Aorta (tissue), 5 donors: ENCODE data around the gene TMEM131. TPM values are rescaled to one million over a fixed set of nuclear protein-coding genes. Genes with fewer than 3 reads are reported as not detected.
"Not testable (repeated sequence)": the region's sequence is repeated elsewhere in the genome, so short reads cannot be mapped to it uniquely, and the experiment has no call there.

ENCODE experiments used
- ATAC-seq: fragments of 200-7000 bp; cut with Tn5 transposase; one replicate; pipeline ENCODE4 v1.9.1; 2022; ENCODE audit warnings: moderate library complexity; ENCODE audit not compliant: low FRiP score
- DNase-seq, 2 donors: peaks; one replicate each; pipeline ENCODE4 v3.0.0-alpha.2; 2020
- H3K27ac ChIP-seq, 2 donors: one replicate each; pipeline ENCODE4 v1.5.1; 2013; ENCODE audit warnings: low read length in 2 of 2, mild to moderate bottlenecking in 2 of 2, moderate library complexity in 2 of 2, control low read depth in 1 of 2, inconsistent platforms in 1 of 2, low read depth in 1 of 2
- H3K27me3 ChIP-seq, 2 donors: one replicate each; pipeline ENCODE4 v1.6.1; 2013; ENCODE audit warnings: control low read depth in 1 of 2, low read length in 1 of 2, mild to moderate bottlenecking in 1 of 2, moderate library complexity in 1 of 2; ENCODE audit not compliant: insufficient read depth in 2 of 2, control insufficient read depth in 1 of 2
- H3K36me3 ChIP-seq, 2 donors: one replicate each; pipeline ENCODE4 v1.6.1; 2013; ENCODE audit warnings: control low read depth in 1 of 2, low read length in 1 of 2, mild to moderate bottlenecking in 1 of 2; ENCODE audit not compliant: insufficient read depth in 2 of 2, control insufficient read depth in 1 of 2
- H3K4me1 ChIP-seq, 2 donors: one replicate each; pipeline ENCODE4 v1.6.1; 2013; ENCODE audit warnings: low read length in 2 of 2, control low read depth in 1 of 2, mild to moderate bottlenecking in 1 of 2, moderate library complexity in 1 of 2; ENCODE audit not compliant: insufficient read depth in 2 of 2, control insufficient read depth in 1 of 2
- H3K4me3 ChIP-seq, 2 donors: one replicate each; pipeline ENCODE4 v1.5.1; 2013; ENCODE audit warnings: low read length in 2 of 2, control low read depth in 1 of 2, mild to moderate bottlenecking in 1 of 2
- H3K9me3 ChIP-seq: one replicate; pipeline ENCODE4 v1.6.1; 2013; ENCODE audit warnings: mild to moderate bottlenecking, low read length; ENCODE audit not compliant: control insufficient read depth
- WGBS, 2 donors: extraction: QIAGEN DNeasy Blood & Tissue Kit; methylation state at CpG; one replicate each; pipeline ENCODE4 v1.1.7; 2013; 5-methylcytosine and 5-hydroxymethylcytosine counted together
- intact Hi-C, 2 donors: fragments of 100-400 bp; cut with DNase I; formaldehyde crosslinking; loops; one replicate each; pipeline versions ENCODE4 v1.14.2 to v1.15.0; 2022
- polyA plus RNA-seq, 2 donors: library from polyadenylated mRNA; stranded (reverse); fragments of 200-250 nt; gene quantifications; one replicate each; pipeline ENCODE4 v1.2.3, GENCODE V29; 2013
- total RNA-seq, 2 donors: library from RNA; stranded (reverse); fragmentation: NEBNext Ultra II Directional; extraction: Animal tissue kit (Norgen Biotek cat#: 25700); gene quantifications; one replicate each; pipeline ENCODE4 v1.2.1, GENCODE V29; 2021
- donor health status: healthy with polysubstance abuse.
- donor health status: Bipolar disorder and iron deficiency.
- donor health status: DM: no; HTN: no; CAD: no.
- donor health status: DM: no; HTN: no; CAD: no.
- donor health status: DM: yes; HTN: yes; CAD: no.

The TMEM131 gene
- total and polyA plus RNA-seq, 4 donors: 6.8 to 42.5 (median 25.7) TPM

- 92 to 96% methylated on average over 3 of the region's 3 CpGs for WGBS, 2 donors
- H3K27me3 ChIP-seq, H3K4me1 ChIP-seq, DNase-seq, H3K9me3 ChIP-seq, H3K36me3 ChIP-seq, intact Hi-C loops, H3K4me3 ChIP-seq, H3K27ac ChIP-seq, ATAC-seq: not testable (repeated sequence)
These were observed 169.4 kb downstream of the TMEM131 start for GRCh38 chr2:97826266-97826847.

GRCh38 chr2:97824011-97824410 is 171.7 kb downstream of the TMEM131 start:
- H3K27me3 ChIP-seq, intact Hi-C loops, H3K4me1 ChIP-seq, ATAC-seq, H3K9me3 ChIP-seq, H3K4me3 ChIP-seq, H3K36me3 ChIP-seq, H3K27ac ChIP-seq, DNase-seq: not testable (repeated sequence)
- 73 to 78% methylated on average over 2 of the region's 2 CpGs for WGBS, 2 donors

- ATAC-seq, H3K36me3 ChIP-seq, H3K27me3 ChIP-seq, DNase-seq, H3K4me1 ChIP-seq, H3K9me3 ChIP-seq, H3K27ac ChIP-seq, intact Hi-C loops, H3K4me3 ChIP-seq: not testable (repeated sequence)
- WGBS, 2 donors: 95 to 99% methylated on average over 6 of the region's 6 CpGs
These were observed 173.9 kb downstream of the TMEM131 start for GRCh38 chr2:97821862-97822261.

- ATAC-seq (no peak), DNase-seq (no peak)
- H3K27me3 ChIP-seq: no peaks in the 10 kb centered on the region
- no peaks in the 10 kb centered on the region for H3K9me3 ChIP-seq
- no peak overlapping the region for H3K4me3 ChIP-seq
- 76 to 79% methylated on average over 6 of the region's 6 CpGs for WGBS, 2 donors
- H3K36me3 ChIP-seq: peaks cover 0 to 2% of the 10 kb centered on the region in 2 donors
- H3K27ac ChIP-seq: no peak overlapping the region
- intact Hi-C loops: no loop called here
- no peaks in the 10 kb centered on the region for H3K4me1 ChIP-seq
These were observed 176.0 kb downstream of the TMEM131 start for GRCh38 chr2:97819754-97820153.

GRCh38 chr2:97816411-97816810 is 179.3 kb downstream of the TMEM131 start:
- 97% methylated on average over 2 of the region's 2 CpGs for WGBS, 2 donors
- peaks cover 0 to 2% of the 10 kb centered on the region in 2 donors for H3K36me3 ChIP-seq
- H3K27ac ChIP-seq: no peak overlapping the region
- H3K4me1 ChIP-seq: no peaks in the 10 kb centered on the region
- ATAC-seq: no peak
- no peaks in the 10 kb centered on the region for H3K9me3 ChIP-seq
- no peak overlapping the region for H3K4me3 ChIP-seq
- no peak for DNase-seq
- intact Hi-C loops: no loop called here
- H3K27me3 ChIP-seq: no peaks in the 10 kb centered on the region

- no peak overlapping the region for H3K27ac ChIP-seq
- no peaks in the 10 kb centered on the region for H3K9me3 ChIP-seq
- DNase-seq: no peak
- intact Hi-C loops: loop anchor here in 1 of 2 donors (5.0 kb wide), 1 partner anchor 329 kb away; no protein-coding TSS in a partner anchor
- H3K36me3 ChIP-seq: peaks cover 5% of the 10 kb centered on the region in 2 donors
- 90 to 91% methylated on average over 7 of the region's 7 CpGs for WGBS, 2 donors
- H3K4me1 ChIP-seq: no peaks in the 10 kb centered on the region
- H3K4me3 ChIP-seq: no peak overlapping the region
- no peaks in the 10 kb centered on the region for H3K27me3 ChIP-seq
- no peak for ATAC-seq
These were observed 182.8 kb downstream of the TMEM131 start for GRCh38 chr2:97812931-97813330.

GRCh38 chr2:97808816-97809215 is 186.9 kb downstream of the TMEM131 start:
- DNase-seq: no peak
- Histone ChIP-seq H3K27me3 (no peaks in the 10 kb centered on the region), H3K4me3 (no peak overlapping the region), H3K36me3 (peaks cover 5% of the 10 kb centered on the region in 2 donors), H3K4me1 (no peaks in the 10 kb centered on the region), H3K9me3 (no peaks in the 10 kb centered on the region), H3K27ac (no peak overlapping the region)
- 65 to 67% methylated on average over 4 of the region's 4 CpGs for WGBS, 2 donors
- no peak for ATAC-seq
- intact Hi-C loops: loop anchor here (5.0 to 10.0 kb wide), 3 partner anchors 186 to 463 kb away; partner anchors contain the start of gene TMEM131 (in 2 of the 2)

- no peak overlapping the region for H3K27ac ChIP-seq
- WGBS, 2 donors: 19 to 22% methylated on average over 12 of the region's 12 CpGs
These were observed 188.8 kb downstream of the TMEM131 start for GRCh38 chr2:97806738-97807618.

More at GRCh38 chr2:97806738-97807618, 188.8 kb downstream of the TMEM131 start:
- H3K36me3 ChIP-seq: peaks cover 5% of the 10 kb centered on the region in 2 donors
- no peak overlapping the region for H3K4me3 ChIP-seq
- no peaks in the 10 kb centered on the region for H3K27me3 ChIP-seq
- no peaks in the 10 kb centered on the region for H3K9me3 ChIP-seq
- H3K4me1 ChIP-seq: no peaks in the 10 kb centered on the region
- intact Hi-C loops: loop anchor here (2.0 to 10.0 kb wide), 4 partner anchors 188 to 578 kb away; partner anchors contain the start of gene TMEM131 (in 2 of the 2)
- DNase-seq (peak; percentile 89 to 93), ATAC-seq (peak; percentile 91)
